ENCODE data around the gene EGF.

- TF ChIP-seq POLR2A (IDR thresholded peaks at IDR 0.05): no peak
- TF ChIP-seq, protein P1, sequence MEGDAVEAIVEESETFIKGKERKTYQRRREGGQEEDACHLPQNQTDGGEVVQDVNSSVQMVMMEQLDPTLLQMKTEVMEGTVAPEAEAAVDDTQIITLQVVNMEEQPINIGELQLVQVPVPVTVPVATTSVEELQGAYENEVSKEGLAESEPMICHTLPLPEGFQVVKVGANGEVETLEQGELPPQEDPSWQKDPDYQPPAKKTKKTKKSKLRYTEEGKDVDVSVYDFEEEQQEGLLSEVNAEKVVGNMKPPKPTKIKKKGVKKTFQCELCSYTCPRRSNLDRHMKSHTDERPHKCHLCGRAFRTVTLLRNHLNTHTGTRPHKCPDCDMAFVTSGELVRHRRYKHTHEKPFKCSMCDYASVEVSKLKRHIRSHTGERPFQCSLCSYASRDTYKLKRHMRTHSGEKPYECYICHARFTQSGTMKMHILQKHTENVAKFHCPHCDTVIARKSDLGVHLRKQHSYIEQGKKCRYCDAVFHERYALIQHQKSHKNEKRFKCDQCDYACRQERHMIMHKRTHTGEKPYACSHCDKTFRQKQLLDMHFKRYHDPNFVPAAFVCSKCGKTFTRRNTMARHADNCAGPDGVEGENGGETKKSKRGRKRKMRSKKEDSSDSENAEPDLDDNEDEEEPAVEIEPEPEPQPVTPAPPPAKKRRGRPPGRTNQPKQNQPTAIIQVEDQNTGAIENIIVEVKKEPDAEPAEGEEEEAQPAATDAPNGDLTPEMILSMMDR (IDR thresholded peaks at IDR 0.05): no peak
These were observed 2.4 kb upstream of the EGF start for GRCh38 chr4:109910256-109910655.
